GM20000 (cell line): ENCODE results near the gene UXS1.

Source experiments
- DNase-seq: peaks from one replicate; pipeline ENCODE4 v3.0.0; 2012; ENCODE audit warnings: low spot score
- CTCF ChIP-seq: IDR thresholded peaks from 2 replicates; pipeline ENCODE4 v1.5.1; 2012; ENCODE audit warnings: mild to moderate bottlenecking, control low read depth; ENCODE audit errors: extremely low read depth, missing control alignments

UXS1 gene

GRCh38 chr2:106159866-106160785 is 34.0 kb downstream of the UXS1 start:
- TF ChIP-seq CTCF = no peak

GRCh38 chr2:106158871-106159270 is 35.2 kb downstream of the UXS1 start:
- TF ChIP-seq CTCF = no peak
- DNase-seq = no peak

More at GRCh38 chr2:106159866-106160785, 34.0 kb downstream of the UXS1 start:
- DNase-seq = no peak

GRCh38 chr2:106158131-106158530 is 36.0 kb downstream of the UXS1 start:
- TF ChIP-seq CTCF = no peak
- no peak for DNase-seq

- TF ChIP-seq CTCF = no peak
- no peak for DNase-seq
These were observed 36.7 kb downstream of the UXS1 start for GRCh38 chr2:106157416-106157815.

GRCh38 chr2:106156305-106157296 is 37.5 kb downstream of the UXS1 start:
- no peak for TF ChIP-seq CTCF
- no peak for DNase-seq

GRCh38 chr2:106153781-106154180 is 40.3 kb downstream of the UXS1 start:
- DNase-seq = no peak
- no peak for TF ChIP-seq CTCF
